ENCODE data around the gene FLCN.

DNA sequence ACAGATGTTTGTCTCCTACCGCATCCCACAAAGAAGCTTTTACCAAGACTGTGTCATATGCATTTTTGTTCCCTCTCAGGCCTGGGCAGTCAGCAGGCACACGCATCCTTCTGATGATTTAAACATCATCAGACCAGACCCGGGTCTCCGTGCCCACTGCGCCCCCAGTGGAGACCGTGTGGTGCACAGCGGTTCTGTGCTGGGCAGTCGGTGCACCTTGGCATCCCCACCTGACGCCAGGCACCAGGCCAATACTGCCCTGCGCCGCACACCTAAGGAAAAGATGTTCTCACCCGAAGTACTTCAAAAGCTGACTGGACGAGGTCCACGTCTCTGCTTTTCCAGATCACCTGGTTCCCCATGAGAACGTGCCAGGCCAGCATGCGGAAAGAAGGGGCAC is 20.2 kb downstream of the FLCN start:
- TF ChIP-seq, protein P1, sequence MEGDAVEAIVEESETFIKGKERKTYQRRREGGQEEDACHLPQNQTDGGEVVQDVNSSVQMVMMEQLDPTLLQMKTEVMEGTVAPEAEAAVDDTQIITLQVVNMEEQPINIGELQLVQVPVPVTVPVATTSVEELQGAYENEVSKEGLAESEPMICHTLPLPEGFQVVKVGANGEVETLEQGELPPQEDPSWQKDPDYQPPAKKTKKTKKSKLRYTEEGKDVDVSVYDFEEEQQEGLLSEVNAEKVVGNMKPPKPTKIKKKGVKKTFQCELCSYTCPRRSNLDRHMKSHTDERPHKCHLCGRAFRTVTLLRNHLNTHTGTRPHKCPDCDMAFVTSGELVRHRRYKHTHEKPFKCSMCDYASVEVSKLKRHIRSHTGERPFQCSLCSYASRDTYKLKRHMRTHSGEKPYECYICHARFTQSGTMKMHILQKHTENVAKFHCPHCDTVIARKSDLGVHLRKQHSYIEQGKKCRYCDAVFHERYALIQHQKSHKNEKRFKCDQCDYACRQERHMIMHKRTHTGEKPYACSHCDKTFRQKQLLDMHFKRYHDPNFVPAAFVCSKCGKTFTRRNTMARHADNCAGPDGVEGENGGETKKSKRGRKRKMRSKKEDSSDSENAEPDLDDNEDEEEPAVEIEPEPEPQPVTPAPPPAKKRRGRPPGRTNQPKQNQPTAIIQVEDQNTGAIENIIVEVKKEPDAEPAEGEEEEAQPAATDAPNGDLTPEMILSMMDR (IDR thresholded peaks at IDR 0.05 in 4 of 5, conservative IDR thresholded peaks at IDR 0.05 in 1 of 5): no peak
- no peak for TF ChIP-seq POLR2A (IDR thresholded peaks at IDR 0.05)
